A549 (cell line): Measurements from ENCODE around the gene DERA. TPM values are rescaled to one million over a fixed set of nuclear protein-coding genes. Genes with fewer than 3 reads are reported as not detected.

Experiments used
- ATAC-seq, 2 experiments: fragments of 200-7000 bp in 1 of 2; fragments of >200 bp in 1 of 2; cut with Nextera tagmentation in 1 of 2; cut with Tn5 transposase in 1 of 2; 3 replicates each; pipeline versions ENCODE4 v1.8.0 to v1.9.1; 2018 to 2020; ENCODE audit warnings: mild to moderate bottlenecking in 1 of 2, moderate library complexity in 1 of 2
- CTCF ChIA-PET: fragments of 300-600 bp; sonication (Branson Sonifier 250); formaldehyde crosslinking; extraction: SDS; loops from one replicate; lab custom pipeline; 2021; ENCODE audit warnings: antibody characterized with exemption, inconsistent platforms; lab: Yijun Ruan, JAX
- POLR2A ChIA-PET: fragments of 350-600 bp; formaldehyde crosslinking; extraction: SDS; loops from one replicate; lab custom pipeline; 2021; ENCODE audit warnings: antibody characterized with exemption, inconsistent platforms; lab: Yijun Ruan, JAX
- DNase-seq, 2 experiments: peaks; one replicate each; pipeline versions ENCODE4 v3.0.0 to v3.0.0-alpha.2; 2011 to 2016; ENCODE audit warnings: low read depth in 1 of 2, low spot score in 1 of 2
- FAIRE-seq: peaks from 2 replicates; lab custom pipeline; 2011; peaks lifted over from hg19 to GRCh38; lab: Jason Lieb, UNC
- H3K27ac ChIP-seq, 2 experiments: fragments of >200 bp; sonication (Bioruptor Twin); formaldehyde crosslinking; 3 replicates each; pipeline ENCODE4 v1.5.1; 2016 to 2017
- H3K4me1 ChIP-seq: fragments of >200 bp; sonication (Bioruptor Twin); formaldehyde crosslinking; 3 replicates; pipeline ENCODE4 v1.6.1; 2016
- H3K4me2 ChIP-seq: fragments of >200 bp; sonication (Bioruptor Twin); formaldehyde crosslinking; 3 replicates; pipeline ENCODE4 v1.6.1; 2016
- H3K4me3 ChIP-seq: fragments of >200 bp; sonication (Bioruptor Twin); formaldehyde crosslinking; 3 replicates; pipeline ENCODE4 v1.5.1; 2016
- H3K9me3 ChIP-seq: fragments of >200 bp; sonication (Bioruptor Twin); formaldehyde crosslinking; 3 replicates; pipeline ENCODE4 v1.6.1; 2016
- ATOH8 ChIP-seq: fragments of 250-450 bp; sonication (Bioruptor Pico); IDR thresholded peaks from 2 replicates; pipeline ENCODE4 v1.5.0; 2020; ENCODE audit warnings: low read depth, mild to moderate bottlenecking, moderate library complexity
- BCL3 ChIP-seq: fragments of >200 bp; sonication (Bioruptor Twin); formaldehyde crosslinking; IDR thresholded peaks from 3 replicates; pipeline ENCODE4 v1.6.1; 2016
- BHLHE40 ChIP-seq: IDR thresholded peaks from 2 replicates; pipeline ENCODE4 v1.6.1; 2012; ENCODE audit warnings: low read depth, low read length, inconsistent platforms
- CBX2 ChIP-seq: fragments of 200-600 bp; sonication (generic); IDR thresholded peaks from 2 replicates; pipeline ENCODE4 v1.6.1; 2016; ENCODE audit warnings: low read depth, mild to moderate bottlenecking, borderline replicate concordance
- E2F6 ChIP-seq: IDR thresholded peaks from 2 replicates; pipeline ENCODE4 v1.6.1; 2012; ENCODE audit warnings: low read depth, borderline replicate concordance
- EP300 ChIP-seq, 2 experiments: fragments of >200 bp; sonication (Bioruptor Twin); formaldehyde crosslinking; IDR thresholded peaks; 2 replicates in 1 of 2; 3 replicates in 1 of 2; pipeline ENCODE4 v1.6.1; 2016 to 2017
- HEYL ChIP-seq: fragments of 250-450 bp; sonication (Bioruptor Pico); IDR thresholded peaks from 2 replicates; pipeline ENCODE4 v1.8.0; 2021; ENCODE audit warnings: mild to moderate bottlenecking, moderate library complexity
- HMGXB4 ChIP-seq: fragments of 250-450 bp; sonication (Bioruptor Pico); IDR thresholded peaks from 2 replicates; pipeline ENCODE4 v1.5.0; 2021; ENCODE audit warnings: mild to moderate bottlenecking, moderate library complexity, borderline replicate concordance
- HOXA7 ChIP-seq: fragments of 250-450 bp; sonication (Bioruptor Pico); IDR thresholded peaks from 2 replicates; pipeline ENCODE4 v1.5.0; 2020; ENCODE audit warnings: mild to moderate bottlenecking, moderate library complexity
- HOXB5 ChIP-seq: fragments of 250-450 bp; sonication (Bioruptor Pico); IDR thresholded peaks from 2 replicates; pipeline ENCODE4 v1.5.0; 2020; ENCODE audit warnings: mild to moderate bottlenecking, moderate library complexity
- JUN ChIP-seq, 2 experiments: fragments of >200 bp; sonication (Bioruptor Twin); formaldehyde crosslinking; IDR thresholded peaks; 2 replicates in 1 of 2; 3 replicates in 1 of 2; pipeline ENCODE4 v1.6.1; 2016 to 2017
- MAX ChIP-seq: IDR thresholded peaks from 2 replicates; pipeline ENCODE4 v1.6.1; 2012
- PBX3 ChIP-seq: IDR thresholded peaks from 2 replicates; pipeline ENCODE4 v1.6.1; 2012
- PHF8 ChIP-seq: fragments of 200-600 bp; sonication (generic); IDR thresholded peaks from 2 replicates; pipeline ENCODE4 v1.6.1; 2016; ENCODE audit warnings: low read depth, mild to moderate bottlenecking, antibody characterized with exemption, moderate library complexity, borderline replicate concordance
- POLR2A ChIP-seq: IDR thresholded peaks from 2 replicates; pipeline ENCODE4 v1.6.1; 2012; ENCODE audit warnings: mild to moderate bottlenecking, low read length
- POLR2AphosphoS2 ChIP-seq: conservative IDR thresholded peaks from 2 replicates; pipeline ENCODE4 v1.6.1; 2012; ENCODE audit warnings: low read length, improper control_type of control experiment, inconsistent platforms
- REST ChIP-seq: fragments of 200-600 bp; sonication (generic); IDR thresholded peaks from 2 replicates; pipeline ENCODE4 v1.6.1; 2016; ENCODE audit warnings: antibody characterized with exemption, mild to moderate bottlenecking, moderate library complexity
- RFX5 ChIP-seq: fragments of 450-650 bp; IDR thresholded peaks from 2 replicates; pipeline ENCODE4 v1.7.1; 2014; ENCODE audit warnings: antibody characterized with exemption, mild to moderate bottlenecking, moderate library complexity
- TFCP2L1 ChIP-seq: fragments of 250-450 bp; sonication (Bioruptor Pico); IDR thresholded peaks from 2 replicates; pipeline ENCODE4 v1.5.0; 2021; ENCODE audit warnings: mild to moderate bottlenecking
- TP53 ChIP-seq: fragments of 250-450 bp; sonication (Bioruptor Pico); IDR thresholded peaks from 2 replicates; pipeline ENCODE4 v1.5.0; 2021; ENCODE audit warnings: mild to moderate bottlenecking, moderate library complexity
- ZNF302 ChIP-seq: fragments of 250-450 bp; sonication (Bioruptor Pico); IDR thresholded peaks from 2 replicates; pipeline ENCODE4 v1.9.0; 2021; ENCODE audit warnings: inconsistent platforms, mild to moderate bottlenecking, moderate library complexity
- WGBS: methylation state at CpG from one replicate; pipeline ENCODE4 v1.1.6; 2017; ENCODE audit errors: missing lambda C conversion rate; 5-methylcytosine and 5-hydroxymethylcytosine counted together
- polyA plus RNA-seq, 4 experiments: library from polyadenylated mRNA; depleted of rRNA in 3 of 4; stranded (reverse); fragments of >200 nt; fragmentation: RNase III in 1 of 4; extraction: RNeasy Plus Mini Kit Qiagen cat#74134 plus additional on column Dnase treatment in 1 of 4; gene quantifications; 2 replicates in 3 of 4; 3 replicates in 1 of 4; pipeline ENCODE4 v1.2.3, GENCODE V29; 2011 to 2017

Gene DERA
- polyA plus RNA-seq, 2 of the 4 experiments (the other 2 are of a cell fraction): 45.2 to 65.0 TPM

GRCh38 chr12:15882118-15882971 lies 28.8 kb upstream of the DERA start, which contains the start of gene STRAP:
Gene STRAP (plus strand): TSS chr12:15882387. CDS start chr12:15882708, 321 bp downstream.
- POLR2A ChIA-PET: interaction anchor here (1.0 to 1.1 kb wide), 4 partner anchors 17 to 252 kb away, joined by 3 to 5 read pairs (median 4); partner anchors contain the start of gene DERA
- peak within 1 kb of the TSS; percentile 89 to 90 for H3K27ac ChIP-seq
- H3K9me3 ChIP-seq: no peaks in the 10 kb centered on the region
- under 1% methylated on average over 56 of the region's 63 CpGs for WGBS
- peaks cover 31% of the 10 kb centered on the region; the same call in 2 of the 3 replicates for H3K4me1 ChIP-seq
- DNase-seq (peak; percentile 89 to 99), FAIRE-seq (no peak), ATAC-seq (peak; percentile 96)
- CTCF ChIA-PET: interaction anchor here (1.4 kb wide), 1 partner anchor 292 kb away, joined by 4 read pairs; no protein-coding TSS in a partner anchor
- TF ChIP-seq TP53 (CRISPR knock-in tag) (peak; percentile 44; the same call in 1 of the 2 replicates), E2F6 (peak; percentile 69), BHLHE40 (no peak), TFCP2L1 (CRISPR knock-in tag) (peak; percentile 75; the same call in 1 of the 2 replicates), REST (0 out of 2 replicates have a peak, but pooled peaks have one; percentile 29), BCL3 (peak; percentile 94), EP300 (IDR thresholded peaks at IDR 0.05) (no peak), HOXB5 (no peak), CBX2 (no peak), RFX5 (no peak), HMGXB4 (CRISPR knock-in tag) (0 out of 2 replicates have a peak, but pooled peaks have one; percentile 66), HEYL (CRISPR knock-in tag) (0 out of 2 replicates have a peak, but pooled peaks have one; percentile 53), ATOH8 (no peak), POLR2A (peak; percentile 97), POLR2AphosphoS2 (no peak), PHF8 (peak; percentile 95), JUN (IDR thresholded peaks at IDR 0.05) (peak; percentile 88 to 97), ZNF302 (CRISPR knock-in tag) (no peak), MAX (peak; percentile 77; the same call in 1 of the 2 replicates), HOXA7 (CRISPR knock-in tag) (no peak), PBX3 (peak; percentile 51; the same call in 1 of the 2 replicates)
- peak within 1 kb of the TSS; percentile 74 for H3K4me3 ChIP-seq
- H3K4me2 ChIP-seq: peak within 1 kb of the TSS; percentile 85
